Epithelial cell of prostate (primary cell): ENCODE data around the gene SPI1.

Experiments
- DNase-seq: peaks from one replicate; pipeline ENCODE4 v3.0.0-alpha.2; 2011; ENCODE audit warnings: low read depth, low spot score
- H3K27ac ChIP-seq: fragments of 450-650 bp; 2 replicates; pipeline ENCODE4 v1.5.1; 2017; ENCODE audit warnings: mild to moderate bottlenecking

The SPI1 gene

GRCh38 chr11:47389577-47390421 lies 11.5 kb upstream of the SPI1 start:
- DNase-seq = no peak
- no peak overlapping the region for H3K27ac ChIP-seq

GRCh38 chr11:47388697-47389576 lies 10.6 kb upstream of the SPI1 start:
- H3K27ac ChIP-seq = peak overlapping the region; percentile 38
- DNase-seq = peak; percentile 12

- H3K27ac ChIP-seq = peak overlapping the region; percentile 38
- DNase-seq = no peak
Measured at GRCh38 chr11:47387944-47388696, 9.8 kb upstream of the SPI1 start.

- DNase-seq = no peak
- H3K27ac ChIP-seq = no peak overlapping the region
Measured at GRCh38 chr11:47384498-47384897, 6.2 kb upstream of the SPI1 start.

GRCh38 chr11:47383071-47383470 lies 4.7 kb upstream of the SPI1 start:
- no peak overlapping the region for H3K27ac ChIP-seq
- no peak for DNase-seq

- H3K27ac ChIP-seq = no peak overlapping the region
- DNase-seq = no peak
Measured at GRCh38 chr11:47380078-47380477, 1.7 kb upstream of the SPI1 start.

GRCh38 chr11:47379317-47379716 lies 970 bp upstream of the SPI1 start:
- no peak overlapping the region for H3K27ac ChIP-seq
- no peak for DNase-seq

GRCh38 chr11:47378836-47379170 lies 456 bp upstream of the SPI1 start:
- H3K27ac ChIP-seq = no peak overlapping the region
- no peak for DNase-seq

GRCh38 chr11:47377571-47378009 lies 757 bp downstream of the SPI1 start:
- H3K27ac ChIP-seq = no peak overlapping the region

GRCh38 chr11:47376525-47377371 lies 1.6 kb downstream of the SPI1 start:
- DNase-seq = no peak
- no peak overlapping the region for H3K27ac ChIP-seq

More at GRCh38 chr11:47377571-47378009, 757 bp downstream of the SPI1 start:
- no peak for DNase-seq

- no peak for DNase-seq
- H3K27ac ChIP-seq = no peak overlapping the region
Measured at GRCh38 chr11:47376107-47376524, 2.2 kb downstream of the SPI1 start.

- DNase-seq = no peak
- no peak overlapping the region for H3K27ac ChIP-seq
Measured at GRCh38 chr11:47375546-47376085, 2.7 kb downstream of the SPI1 start.

GRCh38 chr11:47375020-47375419 lies 3.3 kb downstream of the SPI1 start:
- no peak overlapping the region for H3K27ac ChIP-seq
- DNase-seq = no peak

- H3K27ac ChIP-seq = no peak overlapping the region
- no peak for DNase-seq
Measured at GRCh38 chr11:47374720-47375019, 3.7 kb downstream of the SPI1 start.

GRCh38 chr11:47373876-47374719 lies 4.2 kb downstream of the SPI1 start:
- H3K27ac ChIP-seq = no peak overlapping the region
- DNase-seq = no peak

- DNase-seq = no peak
- H3K27ac ChIP-seq = no peak overlapping the region
Measured at GRCh38 chr11:47372422-47372821, 5.9 kb downstream of the SPI1 start.

GRCh38 chr11:47369676-47370075 lies 8.7 kb downstream of the SPI1 start:
- DNase-seq = no peak

GRCh38 chr11:47366020-47366490 lies 12.3 kb downstream of the SPI1 start:
- DNase-seq = no peak

More at GRCh38 chr11:47369676-47370075, 8.7 kb downstream of the SPI1 start:
- H3K27ac ChIP-seq = no peak overlapping the region

More at GRCh38 chr11:47366020-47366490, 12.3 kb downstream of the SPI1 start:
- H3K27ac ChIP-seq = no peak overlapping the region
